Stimulated activated CD4-positive, alpha-beta T cell treated with anti-CD3 and anti-CD28 coated beads, Interleukin-2, amount 100 ng/mL, for 4 hours (primary cell): ENCODE measurements around the gene USP46.
A peak's percentile ranks its signal among the peaks of the same experiment; 100 is the strongest.

Source experiments
- DNase-seq: peaks from one replicate; pipeline ENCODE4 v3.0.0-alpha.2; 2020; ENCODE audit warnings: low read depth

USP46 gene, protein sequence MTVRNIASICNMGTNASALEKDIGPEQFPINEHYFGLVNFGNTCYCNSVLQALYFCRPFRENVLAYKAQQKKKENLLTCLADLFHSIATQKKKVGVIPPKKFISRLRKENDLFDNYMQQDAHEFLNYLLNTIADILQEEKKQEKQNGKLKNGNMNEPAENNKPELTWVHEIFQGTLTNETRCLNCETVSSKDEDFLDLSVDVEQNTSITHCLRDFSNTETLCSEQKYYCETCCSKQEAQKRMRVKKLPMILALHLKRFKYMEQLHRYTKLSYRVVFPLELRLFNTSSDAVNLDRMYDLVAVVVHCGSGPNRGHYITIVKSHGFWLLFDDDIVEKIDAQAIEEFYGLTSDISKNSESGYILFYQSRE

DNA sequence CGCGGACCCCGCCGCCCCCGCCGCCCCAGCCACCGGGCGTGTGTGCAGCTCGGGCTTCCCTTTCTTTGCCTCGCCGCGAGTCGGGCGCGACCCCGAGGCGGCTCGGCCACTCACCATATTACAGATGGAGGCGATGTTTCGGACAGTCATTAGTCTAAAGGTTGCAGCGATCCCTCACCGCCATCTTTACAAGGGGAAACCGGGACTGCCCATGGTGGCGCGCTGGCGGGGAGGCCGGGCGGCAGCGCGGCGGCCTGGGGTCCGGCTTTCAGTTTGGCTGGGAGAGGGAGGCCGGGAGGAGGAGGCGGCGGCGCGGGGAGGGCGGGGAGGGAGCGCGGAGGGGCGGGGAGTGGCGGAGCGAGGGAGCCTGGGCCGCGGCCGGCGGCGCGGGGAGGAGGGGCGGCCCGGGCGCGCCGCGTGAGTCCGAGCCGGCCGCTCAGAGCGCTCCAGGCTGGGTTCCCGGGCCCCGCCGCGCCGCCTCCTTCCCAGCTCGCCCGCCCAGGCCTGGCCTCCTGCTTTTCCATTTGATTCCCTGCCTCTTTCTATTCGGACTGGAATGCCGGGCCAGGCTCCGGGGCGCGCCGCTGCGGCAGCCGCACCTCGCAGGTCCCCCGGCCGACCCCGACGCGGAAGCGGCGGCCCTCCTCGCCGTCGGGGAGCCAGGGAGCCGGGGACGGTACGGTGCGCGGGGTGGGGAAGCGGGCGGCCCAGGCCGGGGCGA, at the start of gene USP46:
Gene USP46, minus strand, starts transcription at position 301 of the 721 bp plus-strand sequence. Its CDS starts 151 bp downstream, at position 150.
- peak; percentile 41 for DNase-seq

DNA sequence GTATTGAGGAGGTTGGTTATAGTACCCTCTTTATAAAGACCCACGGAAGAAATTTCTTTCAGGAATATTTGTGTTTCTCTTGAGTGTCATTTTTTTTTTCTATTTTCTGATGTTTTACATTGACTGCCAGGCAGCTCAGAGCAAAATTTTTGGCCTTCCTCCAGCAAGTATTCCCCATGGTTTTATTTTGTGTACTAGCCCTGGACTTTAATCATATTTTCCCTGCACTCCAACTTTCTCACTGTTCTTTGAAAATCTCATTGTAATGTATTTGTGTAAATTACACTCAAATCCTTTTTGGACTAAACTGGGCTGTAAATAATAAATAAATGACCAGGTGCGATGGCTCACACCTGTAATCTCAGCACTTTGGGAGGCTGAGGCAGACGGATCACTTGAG, 45.6 kb upstream of the USP46 start:
- DNase-seq = no peak

DNA sequence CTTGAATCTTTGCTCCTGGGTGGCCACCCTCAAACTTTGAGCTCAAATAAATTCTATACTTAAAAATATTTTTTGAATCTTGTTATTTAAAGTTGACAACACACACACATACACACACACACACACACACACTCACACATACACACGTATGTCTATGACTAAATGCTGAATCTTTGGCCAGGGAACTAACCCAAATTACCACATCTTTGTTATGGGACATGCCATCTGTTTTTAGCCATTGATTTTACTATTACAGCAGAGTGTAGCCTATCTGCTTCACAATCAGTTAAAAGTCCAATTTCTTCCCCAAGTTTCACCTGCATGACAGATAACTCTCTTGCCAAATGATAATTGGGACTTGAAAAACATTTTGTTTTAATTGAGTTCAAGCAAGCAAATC, 45.0 kb upstream of the USP46 start:
- no peak for DNase-seq

DNA sequence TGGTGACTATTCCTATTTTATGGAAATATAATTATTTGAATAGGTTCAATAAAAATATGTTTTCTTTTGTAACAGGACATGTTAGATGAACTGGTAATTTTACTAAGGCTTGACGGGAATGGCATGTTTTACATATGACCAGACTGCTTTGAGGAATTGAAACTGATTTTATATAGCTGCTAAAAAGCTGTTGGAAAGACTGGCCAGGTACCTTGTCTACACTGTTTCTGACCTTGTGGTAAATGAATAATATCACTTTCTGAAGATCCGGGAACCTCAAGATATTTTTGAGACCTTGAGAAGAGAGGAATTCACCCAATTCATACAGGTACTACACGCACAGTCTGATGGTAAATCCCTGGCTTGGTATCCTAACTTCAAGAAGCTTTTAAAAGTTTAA, 42.1 kb upstream of the USP46 start:
- no peak for DNase-seq

DNA sequence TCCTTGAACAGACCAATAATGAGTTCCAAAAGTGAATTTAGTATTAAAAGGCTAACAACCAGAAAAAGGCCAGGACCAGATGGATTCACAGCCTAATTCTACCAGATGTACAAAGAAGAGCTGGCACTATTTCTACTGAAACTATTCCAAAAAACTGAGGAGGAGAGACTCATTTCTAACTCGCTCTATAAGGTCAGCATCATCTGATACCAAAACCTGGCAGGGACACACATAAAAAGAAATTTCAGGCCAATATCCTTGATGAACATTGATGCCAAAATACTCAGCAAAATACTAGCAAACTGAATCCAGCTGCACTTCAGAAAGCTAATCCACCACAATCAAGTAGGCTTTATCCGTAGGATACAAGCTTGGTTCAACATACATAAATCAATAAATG, 35.8 kb upstream of the USP46 start:
- DNase-seq = no peak

DNA sequence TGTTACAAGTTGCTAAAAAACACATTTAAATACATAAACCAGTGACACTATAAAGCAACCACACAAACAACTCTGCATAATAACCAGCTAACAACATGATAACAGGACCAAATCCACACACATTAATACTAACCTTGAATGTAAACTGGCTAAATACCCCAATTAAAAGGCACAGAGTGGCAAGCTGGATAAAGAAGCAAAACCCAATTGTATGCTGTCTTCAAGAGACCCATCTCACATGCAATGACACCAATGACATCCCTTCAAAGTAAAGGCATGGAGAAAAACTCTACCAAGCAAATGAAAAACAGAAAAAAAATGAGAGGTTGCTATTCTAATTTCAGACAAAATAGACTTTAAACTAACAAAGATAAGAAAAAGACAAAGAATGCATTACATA, 34.4 kb upstream of the USP46 start:
- DNase-seq = no peak

DNA sequence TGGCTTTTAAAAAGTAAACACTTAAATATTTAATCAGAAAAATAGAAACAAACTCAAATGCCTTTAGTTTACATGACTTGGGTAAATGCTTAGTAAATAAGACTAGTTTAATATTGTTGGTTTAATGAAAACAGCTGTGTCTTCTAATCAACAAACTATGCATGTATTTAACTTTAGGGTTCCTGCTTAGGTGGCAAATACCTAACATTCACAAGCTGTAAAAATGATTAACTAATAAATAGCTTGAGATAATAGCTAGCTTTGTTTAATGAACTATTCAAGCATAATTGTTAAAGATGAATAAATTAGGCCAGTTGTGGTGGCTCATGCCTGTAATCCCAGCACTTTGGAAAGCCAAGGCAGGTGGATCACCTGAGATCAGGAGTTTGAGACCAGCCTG, 30.0 kb upstream of the USP46 start:
- DNase-seq = no peak

DNA sequence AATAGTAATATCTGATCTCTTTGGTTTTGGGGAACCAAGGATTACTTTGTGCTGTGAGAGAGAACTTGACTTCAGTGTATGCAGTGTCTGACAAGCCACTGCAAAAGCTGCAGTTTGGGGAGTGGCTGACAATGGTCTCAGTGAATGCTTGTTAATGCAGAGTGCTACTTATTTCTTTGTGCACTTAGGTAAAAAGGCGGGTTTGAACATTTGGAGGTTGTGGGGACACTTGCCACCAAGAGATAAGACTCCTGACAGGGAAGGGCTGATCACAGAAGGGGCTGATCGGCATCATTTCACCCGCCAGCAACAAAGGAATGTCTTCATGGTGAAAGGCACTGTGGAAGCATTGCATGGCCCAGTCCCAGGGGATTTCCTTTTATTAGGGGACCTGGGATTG, 28.6 kb upstream of the USP46 start:
- no peak for DNase-seq

DNA sequence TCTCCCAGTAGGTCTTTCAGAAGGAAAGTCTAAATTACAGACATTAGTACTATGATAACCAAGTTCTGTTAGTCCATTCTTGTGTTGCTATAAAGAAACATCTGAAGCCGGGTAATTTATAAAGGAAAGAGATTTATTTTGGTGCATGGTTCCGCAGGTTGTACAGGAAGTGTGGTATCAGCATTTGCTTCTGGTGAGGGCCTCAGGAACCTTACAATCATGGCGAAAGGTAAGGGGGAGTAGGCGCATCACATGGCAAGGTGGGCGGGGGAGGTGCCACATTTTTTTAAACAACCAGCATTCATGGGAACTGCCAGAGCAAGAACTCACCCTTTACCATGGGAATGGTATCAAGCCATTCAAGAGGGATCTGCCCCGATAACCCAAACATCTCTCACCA, 26.2 kb upstream of the USP46 start:
- DNase-seq = no peak

DNA sequence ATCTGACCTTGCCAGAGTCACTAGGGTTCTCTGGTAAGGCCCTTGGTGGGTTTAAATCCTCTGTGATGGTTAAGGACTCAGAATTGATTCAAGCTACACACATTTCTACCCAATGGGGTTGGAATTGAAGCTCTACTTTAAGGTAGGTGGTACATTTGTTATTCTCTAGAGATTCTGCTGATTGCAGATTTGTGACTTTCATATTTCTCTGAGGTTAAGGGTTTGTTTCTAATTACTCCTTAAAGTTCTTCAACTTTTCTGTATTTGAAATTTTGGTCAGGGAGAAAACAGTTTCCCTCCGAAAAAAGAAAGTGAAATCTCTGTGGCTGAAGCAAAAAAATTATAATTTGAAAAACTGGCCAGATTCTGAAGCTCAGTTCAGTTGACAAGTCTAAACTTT, 25.8 kb upstream of the USP46 start:
- no peak for DNase-seq

DNA sequence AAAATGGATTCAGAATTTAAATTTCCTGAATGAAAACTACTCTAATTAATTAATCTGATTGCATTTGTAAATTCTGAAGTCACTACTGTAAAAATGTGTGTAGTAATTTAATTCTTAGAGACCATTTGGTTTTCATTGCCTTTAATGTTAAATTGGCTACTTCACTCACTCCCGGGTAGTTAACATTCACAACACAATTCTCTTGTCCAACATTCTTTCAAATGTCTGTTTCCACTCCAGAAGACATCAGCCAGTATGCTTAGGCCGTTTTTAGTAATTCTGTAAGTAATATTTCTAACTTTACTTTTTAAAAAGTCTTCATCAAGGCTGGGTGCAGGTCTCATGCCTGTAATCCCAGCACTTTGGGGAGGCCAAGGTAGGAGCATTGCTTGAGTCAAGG, 21.3 kb upstream of the USP46 start:
- DNase-seq = no peak

DNA sequence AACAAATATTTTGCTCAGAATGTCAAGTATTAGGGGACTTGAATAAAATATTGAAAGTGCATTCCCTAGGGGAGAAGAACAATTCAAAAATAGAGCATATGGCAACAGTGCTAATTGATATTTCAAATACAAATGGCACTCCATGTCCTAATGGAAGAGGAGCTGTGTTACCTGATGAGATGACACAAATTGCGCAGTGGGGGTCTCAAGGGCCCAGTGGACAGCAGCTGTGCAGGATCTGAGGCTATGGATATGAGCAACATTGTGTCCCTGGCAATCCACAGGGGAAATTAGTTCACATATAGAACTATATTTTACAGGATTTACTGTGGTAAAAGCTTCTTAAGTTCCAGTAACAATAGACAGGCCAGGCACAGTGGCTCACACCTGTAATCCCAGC, 17.4 kb upstream of the USP46 start:
- DNase-seq = no peak

DNA sequence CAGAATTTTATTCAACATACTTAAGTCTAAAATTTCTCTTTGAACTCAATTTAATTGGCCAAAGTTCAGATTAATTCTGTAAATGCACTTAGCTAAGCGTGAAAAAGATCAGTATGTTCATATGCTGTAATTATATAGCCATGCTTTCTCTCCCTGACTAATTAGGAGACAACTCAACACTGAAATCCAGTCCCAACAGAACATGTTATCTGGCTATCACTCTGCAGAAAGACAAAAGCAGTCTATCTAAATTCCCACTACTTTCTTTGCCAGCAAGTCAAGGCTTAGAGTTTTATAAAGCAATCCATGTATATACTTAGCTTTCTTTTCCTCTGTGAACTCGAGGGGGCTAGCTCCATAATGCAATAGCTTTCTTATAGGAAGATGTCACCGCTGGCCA, 16.0 kb upstream of the USP46 start:
- DNase-seq = no peak

DNA sequence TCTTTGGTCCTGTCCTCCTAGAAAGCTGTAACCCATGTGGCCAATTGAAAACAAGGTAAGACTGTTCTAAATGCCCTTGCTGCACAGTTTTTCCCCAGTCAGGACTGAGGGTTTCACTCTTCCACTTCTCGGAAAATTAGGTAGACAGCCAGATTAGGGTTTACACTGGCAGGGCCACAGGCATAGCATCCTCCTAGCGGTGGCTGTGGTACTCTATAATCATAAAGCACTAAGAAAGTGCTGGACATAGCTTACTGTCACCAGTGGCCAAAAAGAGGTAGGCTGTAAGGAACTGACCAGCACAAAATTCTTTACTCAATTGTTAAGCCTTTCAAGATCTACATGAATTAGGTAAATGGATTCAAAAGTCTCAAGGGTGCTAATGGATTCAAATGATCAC, 11.6 kb upstream of the USP46 start:
- no peak for DNase-seq

DNA sequence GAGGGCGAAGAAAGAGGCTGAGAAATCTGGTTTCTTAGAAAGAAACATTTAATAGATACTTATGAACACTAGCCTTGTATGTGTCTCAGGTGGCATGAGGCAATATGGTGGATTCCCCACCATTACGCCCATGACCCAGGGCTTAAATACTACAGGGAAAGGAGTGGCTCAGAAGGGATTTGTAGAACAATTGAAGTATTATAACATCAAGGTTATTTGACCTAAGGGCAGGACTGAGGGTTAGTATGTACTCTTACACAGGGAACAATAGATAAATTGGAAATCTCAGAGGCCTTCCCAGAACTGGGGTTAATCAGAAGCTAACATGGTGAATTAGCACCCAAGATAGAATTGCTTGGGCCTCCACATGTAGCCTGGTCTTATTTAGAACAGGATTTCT, 11.0 kb upstream of the USP46 start:
- no peak for DNase-seq

DNA sequence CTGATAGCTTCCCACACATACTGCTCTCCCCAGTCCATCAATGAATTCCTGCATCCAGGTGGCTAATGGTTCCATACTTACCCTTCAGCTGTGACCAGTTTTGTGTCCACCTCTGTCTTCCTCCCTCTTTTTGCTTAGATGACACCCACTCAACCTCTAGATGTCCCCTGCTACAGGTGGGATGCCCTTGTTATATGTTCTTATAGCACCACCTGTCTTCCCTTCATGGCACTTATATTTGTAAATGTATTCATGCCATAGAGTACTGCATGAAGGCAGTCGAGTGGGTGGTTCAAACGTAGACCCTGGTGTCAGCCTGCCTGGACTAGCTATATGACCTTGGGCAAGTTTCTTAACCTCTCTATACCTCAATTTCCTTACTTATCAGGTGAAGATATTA, 6.5 kb upstream of the USP46 start:
- DNase-seq = no peak

DNA sequence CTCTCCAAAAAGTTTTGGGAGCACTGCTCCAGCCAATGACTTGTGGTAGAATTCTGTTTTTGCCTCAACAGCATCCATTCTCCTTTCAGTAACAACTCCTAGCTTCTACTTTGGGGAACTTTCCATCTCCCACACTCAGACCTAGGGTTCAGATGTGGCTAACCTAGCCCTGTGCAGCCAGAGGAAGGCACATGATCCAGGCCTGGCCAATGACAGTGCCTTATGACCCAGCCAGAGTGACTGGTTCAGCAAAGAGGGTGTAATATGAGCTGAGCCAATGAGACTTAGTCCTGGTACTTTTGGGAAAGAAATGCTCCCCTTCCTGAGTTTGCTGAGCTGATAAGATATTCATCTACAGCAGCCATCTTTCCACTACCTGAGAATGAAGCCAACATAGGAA, 5.4 kb upstream of the USP46 start:
- DNase-seq = no peak

DNA sequence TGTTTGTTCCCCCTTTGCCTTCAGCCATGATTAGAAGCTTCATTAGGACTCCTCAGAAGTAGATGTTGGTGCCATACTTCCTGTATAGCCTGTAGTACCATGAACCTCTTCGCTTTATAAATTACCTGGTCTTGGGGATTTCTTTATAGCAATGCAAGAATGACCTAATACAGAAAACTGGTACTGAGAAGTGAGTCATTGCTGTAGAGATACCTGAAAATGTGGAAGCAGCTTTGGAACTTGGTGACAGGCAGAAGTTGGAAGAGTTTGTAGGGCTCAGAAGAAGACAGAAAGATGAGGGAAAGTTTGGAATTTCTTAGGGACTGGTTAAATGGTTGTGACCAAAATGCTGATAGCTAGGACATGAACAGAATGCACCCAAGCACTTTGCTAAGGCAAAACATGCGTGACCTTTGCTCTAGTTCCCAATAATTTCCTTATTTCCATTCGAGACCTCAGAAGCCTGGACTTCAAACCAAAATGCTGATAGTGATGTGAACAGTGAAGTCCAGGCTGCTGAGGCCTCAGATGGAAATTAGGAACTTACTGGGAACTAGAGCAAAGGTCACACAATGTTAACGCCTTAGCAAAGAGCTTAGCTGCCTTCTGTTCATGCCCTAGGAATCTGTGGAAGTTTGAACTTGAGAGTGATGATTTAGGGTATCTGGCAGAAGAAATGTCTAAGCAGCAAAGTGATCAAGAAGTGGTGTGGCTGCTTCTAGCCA, 3.0 kb upstream of the USP46 start:
- no peak for DNase-seq

DNA sequence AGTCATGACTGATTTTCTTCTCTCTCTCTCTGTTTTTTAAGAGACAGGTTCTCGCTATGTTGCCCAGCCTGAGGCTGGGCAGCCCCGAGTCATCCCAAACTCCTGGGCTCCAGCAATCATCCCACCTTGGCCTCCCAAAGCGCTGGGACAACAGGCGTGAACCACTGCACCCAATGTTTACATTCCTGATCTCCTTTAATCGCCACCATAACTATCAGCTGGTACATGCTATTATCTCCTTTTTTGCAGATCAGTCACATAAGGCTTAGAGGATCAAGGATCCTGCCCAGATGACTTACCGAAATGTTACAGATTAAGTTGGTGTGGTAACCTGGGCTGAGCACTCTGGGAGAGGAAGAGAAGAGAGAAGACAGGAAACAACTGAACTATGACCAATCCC, 1.5 kb upstream of the USP46 start:
- no peak for DNase-seq

DNA sequence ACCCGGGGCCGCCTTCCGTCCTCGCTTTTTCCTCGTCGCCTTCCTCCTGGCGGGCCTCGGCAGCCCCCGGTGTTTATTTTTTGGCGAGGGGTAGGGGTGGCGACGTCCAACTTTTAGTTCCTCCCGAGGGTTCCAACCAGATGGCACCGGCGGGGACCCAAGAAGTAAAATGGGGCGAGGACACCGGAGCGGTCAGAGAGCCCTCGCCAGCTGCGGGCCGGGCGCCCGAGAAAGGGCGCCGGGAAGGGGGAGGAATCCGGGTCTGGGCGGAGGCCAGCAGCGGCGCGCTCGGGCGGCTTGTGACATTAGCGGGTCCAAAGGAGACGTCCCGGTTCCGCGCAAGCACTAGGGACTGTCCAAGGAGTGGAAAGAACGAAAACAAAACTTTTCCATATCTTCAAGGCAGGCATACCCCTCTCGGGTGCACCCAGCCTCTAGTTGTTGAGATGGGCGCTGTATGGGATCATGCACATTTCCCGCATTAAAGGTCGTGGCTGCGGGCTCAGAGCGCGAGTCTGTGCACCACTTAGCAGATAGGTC, 691 bp upstream of the USP46 start:
- no peak for DNase-seq

DNA sequence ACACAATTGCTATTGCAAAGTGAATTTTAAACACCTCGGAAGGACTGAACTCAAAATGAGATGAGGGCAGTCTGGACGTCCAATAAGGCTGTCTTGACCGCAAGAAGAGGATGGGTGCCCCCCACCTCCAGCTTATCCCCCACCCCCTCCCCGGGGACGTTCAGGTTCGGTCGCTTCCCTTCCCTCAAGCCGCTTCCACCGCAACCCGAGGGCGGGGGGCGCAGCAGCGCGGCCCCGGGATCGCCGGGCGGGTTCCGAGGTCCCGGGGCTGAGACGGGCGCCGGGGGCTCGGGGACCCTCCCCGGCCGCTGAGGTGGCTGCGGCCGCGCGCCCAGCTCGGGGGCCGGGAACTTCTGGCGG, 480 bp downstream of the USP46 start:
- no peak for DNase-seq

DNA sequence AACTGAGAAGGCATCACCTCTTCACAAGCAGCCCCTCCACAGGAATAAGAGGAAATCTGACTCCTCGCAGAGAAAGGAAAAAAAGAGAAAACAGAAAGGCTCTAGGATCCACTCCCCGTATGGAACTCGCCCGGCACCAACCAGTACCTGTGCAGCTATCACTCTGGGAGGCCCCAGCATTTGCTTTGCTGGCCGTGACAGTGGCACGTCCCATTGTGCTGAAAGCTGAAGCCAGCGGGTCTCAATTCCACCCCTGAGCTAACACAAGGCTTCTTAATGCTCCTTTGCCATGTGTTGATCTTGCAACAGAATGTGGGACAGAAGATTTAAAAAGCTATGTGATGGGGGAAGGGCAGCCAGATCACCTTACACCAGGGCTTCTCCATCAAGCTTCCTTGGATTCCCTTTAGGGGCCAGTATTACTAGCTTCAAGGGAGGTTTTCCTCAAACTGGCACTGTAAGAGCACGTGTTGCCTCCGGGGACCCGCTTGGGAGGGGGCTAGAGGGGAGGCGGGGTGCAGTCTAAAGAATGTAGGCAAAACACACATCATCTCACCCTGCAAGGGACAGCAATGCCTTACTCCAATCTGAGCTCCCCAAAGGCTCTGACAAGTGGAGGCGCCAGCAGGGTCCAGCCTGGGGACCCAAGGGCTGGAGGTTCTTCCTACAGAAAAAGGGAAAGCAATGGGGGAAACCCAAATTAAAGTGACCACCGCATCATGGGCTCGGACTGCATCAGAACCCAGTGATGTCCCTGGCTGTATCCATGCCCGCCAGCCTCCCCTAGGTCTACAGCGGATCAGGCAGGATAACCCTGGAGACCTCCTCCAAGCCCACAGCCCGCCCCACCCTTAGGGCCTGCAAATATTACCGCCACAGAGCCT, 1.2 kb downstream of the USP46 start:
- DNase-seq = no peak
